GM12865 (cell line): ENCODE results near the gene CCDC83.

ENCODE experiments used
- DNase-seq: peaks from one replicate; pipeline ENCODE4 v3.0.0; 2010; ENCODE audit warnings: low read depth
- H3K4me3 ChIP-seq: 2 replicates; pipeline ENCODE4 v1.5.1; 2011; ENCODE audit warnings: mild to moderate bottlenecking, low read depth, low read length, control low read depth
- TF ChIP-seq, protein P1 (sequence below): IDR thresholded peaks from 2 replicates; pipeline ENCODE4 v1.5.1; 2011; ENCODE audit warnings: low read length, control low read depth, low read depth, inconsistent platforms; ENCODE audit not compliant: insufficient read depth; ENCODE audit errors: missing control alignments

Gene CCDC83

DNA sequence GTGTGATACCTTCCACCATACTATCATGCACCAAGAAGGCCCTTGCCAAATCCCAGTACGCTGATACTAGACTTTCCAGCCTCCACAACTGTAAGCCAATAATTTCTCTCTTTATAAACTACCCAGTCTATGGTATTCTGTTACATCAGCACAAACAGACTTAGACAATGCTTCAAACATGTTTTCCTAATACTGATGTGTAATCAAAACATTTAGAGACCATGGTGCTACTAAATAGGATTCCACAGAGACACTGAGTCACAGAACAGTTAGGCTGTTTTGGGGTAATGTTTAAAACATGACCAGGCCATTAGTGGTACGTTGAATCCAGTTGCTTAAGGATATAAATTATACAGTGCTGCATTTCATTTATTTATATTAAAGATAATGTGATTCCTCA, 110.0 kb downstream of the CCDC83 start:
- no peak overlapping the region for H3K4me3 ChIP-seq
- no peak for DNase-seq
- TF ChIP-seq, protein P1, sequence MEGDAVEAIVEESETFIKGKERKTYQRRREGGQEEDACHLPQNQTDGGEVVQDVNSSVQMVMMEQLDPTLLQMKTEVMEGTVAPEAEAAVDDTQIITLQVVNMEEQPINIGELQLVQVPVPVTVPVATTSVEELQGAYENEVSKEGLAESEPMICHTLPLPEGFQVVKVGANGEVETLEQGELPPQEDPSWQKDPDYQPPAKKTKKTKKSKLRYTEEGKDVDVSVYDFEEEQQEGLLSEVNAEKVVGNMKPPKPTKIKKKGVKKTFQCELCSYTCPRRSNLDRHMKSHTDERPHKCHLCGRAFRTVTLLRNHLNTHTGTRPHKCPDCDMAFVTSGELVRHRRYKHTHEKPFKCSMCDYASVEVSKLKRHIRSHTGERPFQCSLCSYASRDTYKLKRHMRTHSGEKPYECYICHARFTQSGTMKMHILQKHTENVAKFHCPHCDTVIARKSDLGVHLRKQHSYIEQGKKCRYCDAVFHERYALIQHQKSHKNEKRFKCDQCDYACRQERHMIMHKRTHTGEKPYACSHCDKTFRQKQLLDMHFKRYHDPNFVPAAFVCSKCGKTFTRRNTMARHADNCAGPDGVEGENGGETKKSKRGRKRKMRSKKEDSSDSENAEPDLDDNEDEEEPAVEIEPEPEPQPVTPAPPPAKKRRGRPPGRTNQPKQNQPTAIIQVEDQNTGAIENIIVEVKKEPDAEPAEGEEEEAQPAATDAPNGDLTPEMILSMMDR = no peak

DNA sequence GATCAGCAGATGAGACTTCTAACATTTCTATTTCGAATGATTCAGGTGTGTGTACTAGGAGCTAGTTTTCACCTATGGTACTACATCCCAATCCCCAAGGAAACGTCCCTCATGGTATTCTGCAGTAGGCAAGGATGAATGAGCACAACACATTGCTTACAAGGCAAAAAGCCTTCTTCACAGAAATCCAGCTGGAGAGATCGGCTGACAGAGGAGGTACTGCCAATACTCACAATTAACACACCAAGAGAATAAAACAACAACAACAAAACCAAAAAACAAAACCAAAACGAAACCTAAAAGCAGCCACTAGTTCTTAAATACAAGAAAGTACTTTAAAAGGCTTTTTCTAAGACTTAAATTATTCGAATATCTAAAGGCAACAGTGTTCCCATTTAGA, 112.3 kb downstream of the CCDC83 start:
- no peak overlapping the region for H3K4me3 ChIP-seq
- TF ChIP-seq, protein P1 = no peak
- no peak for DNase-seq
